ENCODE measurements around the gene ZNF804A.

- no peak for TF ChIP-seq CTCF (IDR thresholded peaks at IDR 0.05; ENCODE audit: low read depth, low read length)
- TF ChIP-seq POLR2A (IDR thresholded peaks at IDR 0.05; ENCODE audit: extremely low read depth, insufficient read length) = peak; percentile 48
- no peak for TF ChIP-seq MAX (IDR thresholded peaks at IDR 0.05; ENCODE audit: low read depth, low read length)
Observed at GRCh38 chr2:184597571-184597991, 748 bp upstream of the ZNF804A start.
